GM18873 (cell line): ENCODE measurements around the gene POLK.
A peak's percentile ranks its signal among the peaks of the same experiment; 100 is the strongest.
"Not testable (repeated sequence)": the region's sequence is repeated elsewhere in the genome, so short reads cannot be mapped to it uniquely, and the experiment has no call there.

Source experiments
- ATAC-seq: cut with Tn5 transposase; IDR thresholded peaks from one replicate; pipeline ENCODE4 v1.9.1; 2021; ENCODE audit warnings: mild to moderate bottlenecking, moderate library complexity, moderate number of reproducible peaks; ENCODE audit not compliant: unreplicated experiment, low FRiP score

The POLK gene

DNA sequence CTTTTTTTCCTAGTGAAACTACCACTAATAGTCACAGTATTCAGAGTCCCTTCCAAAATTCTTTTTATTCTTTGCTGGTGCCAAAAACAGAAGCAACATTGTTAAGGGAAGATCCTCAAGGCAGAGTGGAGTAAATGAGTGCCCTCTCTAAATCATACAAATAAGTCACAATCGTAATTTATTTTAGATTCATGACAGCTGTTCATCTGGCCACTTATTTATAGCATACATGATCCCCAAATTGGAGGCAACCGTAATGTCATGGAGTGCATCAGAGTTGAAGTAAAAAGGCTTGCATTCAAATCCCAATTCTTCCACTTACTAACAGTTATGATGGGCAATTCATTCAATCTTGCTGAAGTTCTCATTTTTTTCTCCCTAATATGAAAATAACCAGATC is 33.4 kb downstream of the POLK start:
- no peak for ATAC-seq

DNA sequence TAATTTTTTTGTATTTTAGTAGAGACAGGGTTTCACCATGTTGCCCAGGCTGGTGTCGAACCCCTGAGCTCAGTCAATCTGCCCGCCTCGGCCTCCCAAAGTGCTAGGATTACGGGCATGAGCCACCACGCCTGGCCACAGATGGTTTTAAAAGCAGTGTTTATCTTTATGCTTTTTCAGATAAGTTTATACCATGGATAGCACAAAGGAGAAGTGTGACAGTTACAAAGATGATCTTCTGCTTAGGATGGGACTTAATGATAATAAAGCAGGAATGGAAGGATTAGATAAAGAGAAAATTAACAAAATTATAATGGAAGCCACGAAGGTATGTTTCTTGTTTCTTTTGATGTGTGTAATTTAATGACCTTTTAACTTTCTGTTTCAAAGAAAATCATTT is 35.1 kb downstream of the POLK start:
- no peak for ATAC-seq

DNA sequence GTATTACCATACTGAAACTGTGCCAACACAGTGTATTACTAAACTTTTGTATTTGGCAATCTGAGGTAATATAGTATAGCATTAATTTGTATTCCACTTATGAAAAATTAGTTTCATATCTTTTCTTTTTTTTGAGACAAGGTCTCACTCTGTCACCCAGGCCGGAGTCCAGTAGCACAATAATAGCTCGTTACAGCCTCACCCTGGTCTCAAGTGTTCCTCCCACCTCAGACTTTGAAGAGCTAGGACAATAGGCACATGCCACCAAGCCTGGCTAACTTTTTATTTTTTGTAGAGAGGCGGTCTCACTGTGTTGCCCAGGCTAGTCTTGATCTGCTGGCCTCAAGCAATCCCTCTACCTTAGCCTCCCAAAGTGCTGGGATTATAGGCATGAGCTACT is 36.1 kb downstream of the POLK start:
- no peak for ATAC-seq

DNA sequence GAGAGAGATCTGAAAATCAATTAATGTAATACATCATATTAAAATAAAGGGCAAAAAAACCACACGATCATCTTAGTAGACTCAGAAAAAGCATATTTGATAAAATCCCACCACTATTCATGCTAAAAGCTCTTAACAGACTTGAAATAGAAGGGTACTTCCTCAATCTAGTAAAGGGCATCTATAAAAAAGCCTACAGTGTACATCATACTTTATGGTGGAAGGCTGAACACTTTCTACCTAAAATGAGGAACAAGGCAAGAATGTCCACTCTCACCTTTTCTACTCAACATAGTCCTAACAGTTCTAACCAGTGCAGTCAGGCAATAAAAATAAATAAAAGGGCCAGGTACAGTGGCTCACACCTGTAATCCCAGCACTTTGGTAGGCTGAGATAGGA is 38.9 kb downstream of the POLK start:
- ATAC-seq, result no peak

DNA sequence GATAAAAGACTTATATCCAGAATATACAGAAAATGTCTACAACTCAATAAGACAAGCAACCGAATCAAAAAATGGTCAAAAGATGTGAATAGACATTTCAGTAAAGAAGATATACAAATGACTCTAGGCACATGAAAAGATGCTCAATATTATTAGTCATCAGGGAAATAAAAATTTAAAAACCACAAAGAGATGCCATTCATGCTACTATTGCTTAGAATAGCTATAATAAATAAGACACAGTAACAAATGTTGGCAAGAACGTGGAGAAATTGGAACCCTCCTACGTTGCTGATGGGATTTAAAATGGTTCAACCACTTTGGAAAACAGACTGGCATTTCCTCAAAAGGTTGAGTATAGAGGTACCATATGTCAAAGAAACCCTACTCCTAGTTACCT is 39.8 kb downstream of the POLK start:
- no peak for ATAC-seq

DNA sequence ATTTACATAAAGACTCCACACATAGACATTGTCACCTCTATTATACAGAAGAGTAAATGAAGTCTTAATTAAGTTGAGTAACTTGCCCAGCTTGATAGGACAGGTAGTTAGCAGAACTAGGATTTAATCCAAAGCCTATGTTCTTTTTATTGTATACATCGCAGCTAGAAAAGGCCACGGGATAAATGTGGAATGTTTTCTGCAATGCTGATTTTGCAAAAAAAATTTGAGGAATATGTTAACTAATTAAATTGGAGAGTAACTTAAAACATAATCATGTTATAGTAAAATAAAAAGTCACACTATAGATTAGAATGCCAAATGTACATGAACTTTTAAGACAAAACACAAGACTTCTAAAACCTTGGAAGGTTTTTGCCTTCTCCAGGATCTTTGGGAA is 41.1 kb downstream of the POLK start:
- ATAC-seq, result no peak

DNA sequence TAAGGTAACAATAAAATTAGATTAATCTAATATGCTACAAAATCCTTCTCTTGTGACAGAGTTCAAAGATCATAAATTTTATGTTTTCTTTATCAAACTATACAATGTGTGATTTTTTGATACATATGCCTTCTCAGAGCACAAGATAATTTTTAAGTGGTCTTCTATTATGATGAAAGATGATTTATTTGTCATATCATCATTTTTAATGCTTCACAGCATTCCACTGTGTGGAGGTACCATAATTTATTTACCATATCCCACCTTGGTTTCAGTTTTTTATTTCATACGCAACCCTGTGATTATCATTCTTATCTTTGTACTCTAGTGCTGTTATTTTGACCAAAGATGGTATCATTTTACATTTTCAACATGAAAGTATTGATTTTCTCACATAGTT is 41.7 kb downstream of the POLK start:
- ATAC-seq, result no peak

DNA sequence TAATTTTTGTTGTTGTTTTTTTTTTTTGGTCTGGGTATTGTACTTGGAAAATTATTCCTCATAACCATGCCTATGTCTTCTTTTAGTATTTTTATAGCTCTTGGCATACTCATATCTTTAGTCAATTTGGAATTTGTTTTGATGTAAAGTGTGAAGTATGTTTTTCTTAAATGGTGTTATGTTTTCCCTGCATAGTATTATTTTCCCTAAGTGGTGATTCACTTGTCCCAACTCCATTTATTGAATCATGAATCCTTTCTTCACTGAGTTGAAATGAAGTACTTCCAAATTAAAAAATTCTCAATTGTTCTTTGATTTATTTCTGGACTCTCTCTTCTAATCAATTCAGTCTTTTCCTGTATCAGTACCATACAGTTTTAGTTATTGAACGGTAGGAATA is 46.5 kb downstream of the POLK start:
- no peak for ATAC-seq

DNA sequence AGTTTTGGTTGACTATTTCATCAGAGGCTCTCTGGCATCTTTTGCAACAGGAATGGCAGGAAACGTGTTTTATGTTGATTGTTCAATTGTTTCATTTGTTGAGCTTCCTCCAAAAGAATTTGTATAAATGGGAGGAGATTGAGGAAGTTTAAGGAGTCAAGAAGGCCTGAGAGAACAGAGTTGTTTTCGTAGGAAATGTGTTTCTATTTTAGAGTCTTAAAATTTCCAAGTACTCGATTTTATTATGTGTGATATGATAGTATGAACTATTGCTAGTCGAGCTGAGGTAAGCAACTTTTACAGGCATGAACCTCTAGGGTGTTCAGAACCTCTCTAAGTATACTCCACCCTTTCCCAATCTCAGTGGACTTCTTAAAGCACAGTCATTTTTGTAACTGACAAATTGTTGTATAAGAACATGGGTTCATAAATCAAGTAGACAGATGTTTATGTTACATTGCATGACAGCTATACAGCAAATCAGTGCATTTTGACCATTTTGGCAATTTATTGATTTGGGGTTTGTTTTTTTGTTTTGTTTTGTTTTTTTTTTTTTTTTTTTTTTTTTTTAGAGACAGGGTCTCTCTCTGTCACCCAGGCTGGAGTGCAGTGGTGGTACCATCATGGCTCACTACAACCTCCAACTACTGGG is 47.4 kb downstream of the POLK start:
- ATAC-seq, result no peak

DNA sequence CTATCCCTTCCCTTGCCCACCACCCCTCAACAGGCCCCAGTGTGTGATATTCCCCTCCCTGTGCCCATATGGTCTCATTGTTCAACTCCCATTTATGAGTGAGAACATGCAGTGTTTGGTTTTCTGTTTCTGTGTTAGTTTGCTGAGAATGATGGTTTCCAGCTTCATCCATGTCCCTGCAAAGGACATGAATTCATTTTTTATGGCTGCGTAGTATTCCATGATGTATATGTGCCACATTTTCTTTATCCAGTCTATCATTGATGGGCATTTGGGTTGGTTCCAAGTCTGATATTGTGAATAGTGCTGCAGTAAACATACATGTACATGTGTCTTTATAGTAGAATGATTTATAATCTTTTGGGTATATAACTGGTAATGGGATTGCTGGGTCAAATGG is 49.0 kb downstream of the POLK start:
- ATAC-seq, result not testable (repeated sequence)

DNA sequence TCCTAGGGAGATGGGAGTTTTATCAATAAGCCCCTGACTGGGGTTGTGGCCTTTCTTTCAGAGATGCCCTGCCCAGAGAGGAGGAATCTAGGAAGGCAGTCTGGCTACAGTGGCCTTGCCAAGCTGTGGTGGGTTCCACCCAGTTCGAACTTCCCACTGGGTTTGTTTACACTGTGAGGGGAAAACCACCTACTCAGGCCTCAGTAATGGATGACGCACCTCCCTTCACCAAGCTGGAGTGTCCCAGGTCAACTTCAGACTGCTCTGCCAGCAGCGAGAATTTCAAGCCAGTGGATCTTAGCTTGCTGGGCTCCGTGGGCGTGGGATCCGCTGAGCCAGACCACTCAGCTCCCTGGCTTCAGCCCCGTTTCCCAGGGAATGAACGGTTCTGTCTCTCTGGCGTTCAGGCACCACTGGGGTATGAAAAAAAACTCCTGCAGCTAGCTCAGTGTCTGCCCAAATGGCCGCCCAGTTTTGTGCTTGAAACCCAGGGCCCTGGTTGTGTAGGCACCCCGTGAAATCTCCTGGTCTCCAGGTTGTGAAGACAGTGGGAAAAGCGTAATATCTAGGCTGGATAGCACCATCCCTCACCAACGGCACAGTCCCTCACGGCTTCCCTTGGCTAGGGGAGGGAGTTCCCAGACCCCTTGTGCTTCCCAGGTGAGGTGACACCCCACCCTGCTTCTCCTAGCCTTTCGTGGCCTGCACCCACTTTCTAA is 54.5 kb downstream of the POLK start:
- ATAC-seq, result not testable (repeated sequence)

DNA sequence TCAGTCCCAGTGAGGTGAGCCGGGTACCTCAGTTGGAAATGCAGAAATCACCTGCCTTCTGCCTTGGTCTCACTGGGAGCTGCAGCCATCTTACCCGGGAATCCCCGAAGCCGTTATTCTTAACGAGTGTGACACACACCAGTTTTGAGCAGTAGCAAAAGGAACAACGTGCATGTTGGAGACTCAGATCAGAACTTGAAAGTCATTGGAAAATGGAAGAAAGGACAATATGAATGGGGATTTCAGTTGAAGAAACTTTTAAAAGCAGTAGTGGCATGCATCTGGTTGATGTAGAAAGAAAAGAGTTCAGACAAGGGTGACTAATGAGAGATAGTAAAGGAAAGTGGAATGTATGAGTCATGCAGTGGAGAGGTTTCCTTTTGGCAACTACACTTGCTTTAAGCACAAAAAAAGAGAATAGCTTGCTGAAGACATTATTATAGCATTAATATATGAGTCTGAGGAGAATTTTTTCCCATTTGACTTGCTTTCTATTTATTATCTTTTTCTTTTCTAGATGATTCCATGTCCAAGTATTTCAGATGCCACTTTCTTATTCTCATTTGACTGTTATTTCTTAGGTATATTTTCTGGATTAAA is 55.1 kb downstream of the POLK start:
- peak; percentile 86 for ATAC-seq

DNA sequence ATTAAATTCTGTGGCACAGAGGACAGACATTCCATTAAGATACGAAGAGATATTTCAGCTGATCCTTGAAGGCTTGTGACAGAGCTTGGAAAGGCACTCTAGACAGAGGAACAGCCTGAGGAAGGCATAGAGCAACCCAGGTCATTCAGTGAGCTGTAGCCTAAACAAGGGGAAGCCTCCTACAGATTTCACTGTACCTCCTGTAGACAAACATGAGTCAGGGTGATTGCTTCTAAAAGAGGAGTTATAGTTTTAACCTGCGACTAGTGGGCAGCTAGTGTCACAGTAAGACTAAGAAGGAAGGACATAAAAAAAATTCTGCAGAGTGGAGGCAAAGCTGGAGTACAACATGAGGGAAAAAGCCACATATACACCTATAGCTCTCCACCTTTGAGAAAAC is 56.0 kb downstream of the POLK start:
- no peak for ATAC-seq

DNA sequence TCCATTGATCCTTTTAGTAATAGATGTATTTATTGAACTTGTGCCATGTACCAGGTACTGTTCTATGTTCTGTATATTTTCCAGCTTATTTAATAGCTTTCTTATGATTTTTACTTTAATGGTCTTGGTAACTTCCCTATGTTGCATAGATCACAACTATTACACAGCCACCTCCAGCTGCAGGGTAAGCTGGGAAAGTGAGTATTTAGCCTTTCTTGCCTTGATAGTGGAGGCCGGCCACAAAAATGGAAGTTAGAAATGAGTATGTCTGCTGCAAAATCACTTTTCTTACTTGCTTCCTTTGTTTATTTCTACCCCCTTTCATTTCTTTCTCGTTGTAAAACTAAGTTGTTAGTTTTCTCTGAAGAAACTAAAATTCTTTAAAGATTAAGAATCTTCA is 56.5 kb downstream of the POLK start:
- ATAC-seq, result no peak

DNA sequence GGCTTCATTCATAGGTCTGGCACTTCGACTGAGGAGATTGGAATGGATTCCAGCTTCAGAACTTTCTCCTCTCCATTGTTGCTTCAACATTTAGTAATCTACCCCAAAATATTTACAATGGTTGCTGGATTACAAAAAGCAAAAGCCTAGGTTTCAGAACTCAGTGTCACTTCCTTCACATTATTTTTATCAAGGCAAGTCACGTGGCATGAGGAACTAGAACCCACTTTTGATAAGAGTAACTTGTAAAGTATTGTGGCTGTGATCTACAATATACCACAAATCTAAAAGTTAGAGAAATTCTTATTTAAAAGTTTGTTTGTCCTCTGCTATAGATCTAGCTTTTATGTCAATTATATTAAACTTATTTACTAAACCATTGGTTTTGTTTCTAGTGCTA is 59.9 kb downstream of the POLK start:
- no peak for ATAC-seq

DNA sequence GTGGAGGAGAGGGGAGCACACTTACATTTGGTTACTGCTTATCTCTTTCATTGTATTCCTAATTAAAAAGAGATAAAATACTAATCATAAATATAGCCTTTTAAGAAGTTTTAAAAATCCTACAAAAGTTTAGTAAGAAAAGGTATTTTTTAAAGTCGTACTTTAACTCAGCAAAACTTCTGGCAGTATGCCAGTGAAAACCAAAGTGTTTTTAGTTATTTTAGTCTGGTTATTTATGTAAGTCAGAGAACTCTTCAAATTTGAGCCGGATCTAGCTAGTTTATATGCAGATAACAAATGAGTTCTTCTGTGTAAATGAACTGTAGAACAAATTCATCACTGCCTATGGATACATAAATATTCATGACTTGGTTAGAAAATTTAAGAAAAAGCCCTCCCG is 63.1 kb downstream of the POLK start:
- peak; percentile 2 for ATAC-seq

DNA sequence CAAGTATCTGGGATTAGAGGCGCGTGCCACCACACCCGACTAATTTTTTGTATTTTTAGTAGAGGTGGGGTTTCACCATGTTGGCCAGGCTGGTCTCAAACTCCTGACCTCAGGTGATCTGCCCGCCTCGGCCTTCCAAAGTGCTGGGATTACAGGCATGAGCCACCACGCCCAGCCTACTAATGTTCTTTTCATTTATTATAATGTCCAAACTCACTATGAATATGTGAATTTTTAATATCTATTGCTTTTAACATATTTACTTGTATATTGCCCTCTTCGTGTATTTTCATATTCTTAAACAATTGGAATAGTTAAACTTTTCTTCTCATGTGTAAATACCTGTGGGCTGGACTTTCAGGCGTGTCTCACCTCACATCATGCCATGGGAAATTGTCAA is 66.6 kb downstream of the POLK start:
- not testable (repeated sequence) for ATAC-seq

DNA sequence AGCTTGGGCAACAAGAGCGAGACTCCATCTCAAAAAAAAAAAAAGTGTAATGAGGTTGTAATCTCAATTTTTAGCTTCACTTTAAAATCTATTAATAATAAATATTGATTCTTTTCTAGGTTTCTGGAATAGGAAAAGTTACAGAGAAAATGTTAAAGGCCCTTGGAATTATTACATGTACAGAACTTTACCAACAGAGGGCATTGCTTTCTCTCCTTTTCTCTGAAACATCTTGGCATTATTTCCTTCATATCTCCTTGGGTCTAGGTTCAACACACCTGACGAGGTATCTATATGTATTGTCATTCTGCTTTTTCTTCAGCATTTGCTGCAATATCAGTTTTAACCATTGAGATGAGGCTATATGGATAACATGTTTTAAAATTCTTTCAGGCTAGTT is 73.0 kb downstream of the POLK start:
- ATAC-seq, result no peak

DNA sequence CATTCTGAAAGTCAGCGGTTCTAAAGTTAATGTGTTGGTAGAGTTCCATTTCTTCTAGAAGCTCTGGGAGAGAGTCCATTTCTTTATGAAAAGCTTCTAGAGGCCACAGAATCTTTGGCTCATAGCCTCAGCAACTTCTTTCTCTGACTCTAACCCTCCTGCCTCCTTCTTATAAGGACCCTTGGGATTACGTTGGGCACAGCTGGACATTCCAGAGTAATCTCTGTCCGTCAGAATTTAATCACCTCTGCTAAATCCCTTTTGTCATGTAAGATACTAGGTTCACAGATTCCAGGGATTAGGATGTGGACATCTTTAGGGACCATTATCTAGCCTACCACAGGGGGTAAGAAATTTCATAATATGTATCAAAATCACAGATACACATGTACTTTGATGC is 77.0 kb downstream of the POLK start:
- no peak for ATAC-seq

DNA sequence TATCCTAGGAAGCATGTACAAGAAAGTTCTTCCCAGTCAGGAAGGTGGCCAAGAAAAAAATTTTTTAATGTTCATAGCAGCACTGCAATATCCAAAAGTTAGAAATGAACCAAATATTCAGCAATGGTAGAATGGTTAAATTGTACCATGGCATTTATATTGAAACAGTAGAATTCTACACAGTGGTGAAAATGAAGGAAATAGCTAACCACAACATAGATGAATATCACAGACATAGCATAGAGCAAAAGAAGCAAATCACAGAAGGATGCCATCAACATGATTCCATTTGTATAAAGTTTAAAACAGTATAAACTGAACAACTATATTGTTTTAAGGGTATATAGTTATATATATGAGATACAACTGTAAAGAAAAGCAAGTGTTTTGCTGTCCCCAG is 88.8 kb downstream of the POLK start:
- ATAC-seq, result no peak

DNA sequence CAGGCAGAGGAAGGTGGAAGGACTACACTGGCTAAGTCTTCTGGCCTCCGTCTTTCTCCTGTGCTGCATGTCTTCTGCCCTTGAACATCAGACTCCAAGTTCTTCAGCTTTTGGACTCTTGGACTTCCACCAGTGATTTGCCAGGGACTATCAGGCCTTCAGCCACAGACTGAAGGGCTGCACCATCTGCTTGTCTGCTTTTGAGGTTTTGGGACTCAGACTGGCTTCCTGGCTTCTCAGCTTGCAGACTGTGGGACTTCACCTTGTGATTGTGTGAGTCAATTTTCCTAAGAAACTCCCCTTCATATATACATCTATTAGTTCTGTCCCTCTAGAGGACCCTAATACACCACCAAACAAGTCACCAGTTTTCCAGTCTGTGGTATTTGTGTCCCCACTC is 89.9 kb downstream of the POLK start:
- no peak for ATAC-seq

DNA sequence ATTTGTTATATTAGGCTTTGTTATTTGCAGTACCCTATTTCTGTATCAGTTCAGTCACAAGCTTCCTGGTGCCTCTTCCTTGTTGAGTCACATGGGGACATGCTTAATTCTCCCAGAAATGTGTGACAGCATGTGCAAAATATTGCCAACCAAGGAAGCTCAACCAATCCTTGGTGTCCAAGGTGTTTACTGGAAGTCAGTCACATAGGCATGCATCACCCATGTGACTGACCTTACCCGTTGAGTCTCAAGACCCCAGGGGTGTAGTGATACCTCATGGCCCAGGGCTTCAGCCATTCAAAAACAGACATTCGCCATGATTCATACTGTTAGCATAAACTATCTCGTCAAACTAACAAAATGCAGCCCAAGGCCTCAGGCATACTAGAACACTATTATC is 90.3 kb downstream of the POLK start:
- ATAC-seq, result no peak
